HEK293 (cell line): ENCODE data around the gene FBXO42.
A peak's percentile ranks its signal among the peaks of the same experiment; 100 is the strongest.

Experiments
- KLF9 ChIP-seq: fragments of 450-650 bp; formaldehyde crosslinking; IDR thresholded peaks from 2 replicates; pipeline ENCODE4 v1.5.1; 2016; ENCODE audit warnings: missing biosample characterization, missing genetic modification characterization, low read depth
- ZFP69B ChIP-seq: fragments of 450-650 bp; formaldehyde crosslinking; IDR thresholded peaks from 2 replicates; pipeline ENCODE4 v1.5.1; 2016; ENCODE audit warnings: missing biosample characterization, missing genetic modification characterization
- ZNF169 ChIP-seq: fragments of 450-650 bp; formaldehyde crosslinking; IDR thresholded peaks from 2 replicates; pipeline ENCODE4 v1.5.1; 2016; ENCODE audit warnings: missing biosample characterization, missing genetic modification characterization
- ZNF239 ChIP-seq: fragments of 450-650 bp; formaldehyde crosslinking; IDR thresholded peaks from 2 replicates; pipeline ENCODE4 v1.5.1; 2016; ENCODE audit warnings: missing biosample characterization, missing genetic modification characterization
- ZNF341 ChIP-seq: fragments of 450-650 bp; formaldehyde crosslinking; IDR thresholded peaks from 2 replicates; pipeline ENCODE4; 2016; ENCODE audit warnings: low read depth, missing biosample characterization, missing genetic modification characterization
- ZNF391 ChIP-seq: fragments of 450-650 bp; formaldehyde crosslinking; IDR thresholded peaks from 2 replicates; pipeline ENCODE4 v1.5.1; 2016; ENCODE audit warnings: low read depth, missing biosample characterization, missing genetic modification characterization, borderline replicate concordance
- ZNF530 ChIP-seq: fragments of 450-650 bp; formaldehyde crosslinking; IDR thresholded peaks from 2 replicates; pipeline ENCODE4 v1.5.1; 2016; ENCODE audit warnings: low read depth, missing biosample characterization, missing genetic modification characterization
- ZNF585B ChIP-seq: fragments of 450-650 bp; formaldehyde crosslinking; IDR thresholded peaks from 2 replicates; pipeline ENCODE4 v1.5.1; 2016; ENCODE audit warnings: missing biosample characterization, missing genetic modification characterization
- ZNF777 ChIP-seq: fragments of 450-650 bp; formaldehyde crosslinking; IDR thresholded peaks from 2 replicates; pipeline ENCODE4 v1.5.1; 2017; ENCODE audit warnings: missing biosample characterization, missing genetic modification characterization, borderline replicate concordance
- TF ChIP-seq, protein P1 (sequence below): fragments of 450-650 bp; formaldehyde crosslinking; IDR thresholded peaks from 2 replicates; pipeline ENCODE4 v1.5.0; 2017; ENCODE audit warnings: missing biosample characterization, missing genetic modification characterization, borderline replicate concordance
- TF ChIP-seq, protein P2 (sequence below): fragments of 450-650 bp; formaldehyde crosslinking; IDR thresholded peaks from 2 replicates; pipeline ENCODE4 v1.5.1; 2016; ENCODE audit warnings: missing biosample characterization, missing genetic modification characterization
- TF ChIP-seq, protein P3 (sequence below): fragments of 450-650 bp; formaldehyde crosslinking; IDR thresholded peaks from 2 replicates; pipeline ENCODE4 v1.5.1; 2017; ENCODE audit warnings: missing biosample characterization, missing genetic modification characterization
- TF ChIP-seq, protein P4 (sequence below): fragments of 450-650 bp; formaldehyde crosslinking; IDR thresholded peaks from 2 replicates; pipeline ENCODE4 v1.5.1; 2016; ENCODE audit warnings: missing biosample characterization, missing genetic modification characterization
- TF ChIP-seq, protein P5 (sequence below): fragments of 450-650 bp; formaldehyde crosslinking; IDR thresholded peaks from 2 replicates; pipeline ENCODE4 v1.5.1; 2016; ENCODE audit warnings: missing biosample characterization, missing genetic modification characterization, borderline replicate concordance
- TF ChIP-seq, protein P6 (sequence below): sonication (generic); formaldehyde crosslinking; IDR thresholded peaks from 2 replicates; pipeline ENCODE4 v1.8.1; 2022; ENCODE audit warnings: mild to moderate bottlenecking, moderate library complexity, missing genetic modification reagents
- TF ChIP-seq, protein P7 (sequence below): fragments of 450-650 bp; formaldehyde crosslinking; IDR thresholded peaks from 2 replicates; pipeline ENCODE4 v1.5.1; 2017; ENCODE audit warnings: missing biosample characterization, missing genetic modification characterization
- TF ChIP-seq, protein P8 (sequence below): fragments of 450-650 bp; formaldehyde crosslinking; IDR thresholded peaks from 2 replicates; pipeline ENCODE4 v1.5.1; 2017; ENCODE audit warnings: missing biosample characterization, missing genetic modification characterization

The FBXO42 gene

DNA sequence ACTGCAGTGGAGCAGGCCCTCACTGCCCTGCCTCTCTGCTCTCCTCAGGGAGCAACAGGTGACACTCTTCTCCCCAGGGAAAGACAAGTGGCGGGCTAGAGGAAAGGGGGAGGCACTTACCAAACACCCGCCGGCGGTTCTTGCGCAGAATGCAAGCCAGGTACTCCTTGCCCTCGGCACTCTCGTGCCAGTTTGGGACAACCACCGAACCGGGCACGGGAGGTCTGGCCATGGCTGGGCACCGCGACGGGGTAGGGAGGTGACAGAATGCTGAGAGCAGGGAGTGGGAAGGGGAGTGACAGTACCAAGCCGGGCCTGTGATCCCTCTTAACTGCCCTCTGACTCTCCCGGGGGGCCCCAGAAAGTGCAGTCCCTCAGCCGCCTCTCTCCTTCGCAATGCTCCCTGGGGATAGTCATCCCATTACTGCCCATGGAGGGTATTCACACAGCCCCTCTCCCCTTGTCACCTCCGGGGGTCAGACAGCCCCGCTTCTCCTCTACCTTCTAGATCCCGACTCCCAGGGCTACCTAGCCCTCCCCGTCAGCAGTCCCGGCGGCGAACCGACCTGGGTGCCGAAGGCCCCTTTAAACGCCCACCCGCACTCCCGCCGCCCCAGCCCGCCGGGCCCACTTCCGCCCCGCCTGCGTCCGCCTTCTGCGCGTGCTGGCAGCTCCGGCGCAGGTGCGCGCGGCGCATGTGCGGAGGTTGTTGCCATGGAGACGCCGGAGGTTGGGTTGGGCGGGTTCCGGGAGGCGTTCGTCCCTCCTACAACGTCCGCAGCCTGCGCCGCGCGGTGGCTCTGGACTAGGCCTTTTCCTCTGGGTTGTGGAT, 115.6 kb downstream of the FBXO42 start, which contains the start of gene CPLANE2 (continued):
- TF ChIP-seq, protein P1, sequence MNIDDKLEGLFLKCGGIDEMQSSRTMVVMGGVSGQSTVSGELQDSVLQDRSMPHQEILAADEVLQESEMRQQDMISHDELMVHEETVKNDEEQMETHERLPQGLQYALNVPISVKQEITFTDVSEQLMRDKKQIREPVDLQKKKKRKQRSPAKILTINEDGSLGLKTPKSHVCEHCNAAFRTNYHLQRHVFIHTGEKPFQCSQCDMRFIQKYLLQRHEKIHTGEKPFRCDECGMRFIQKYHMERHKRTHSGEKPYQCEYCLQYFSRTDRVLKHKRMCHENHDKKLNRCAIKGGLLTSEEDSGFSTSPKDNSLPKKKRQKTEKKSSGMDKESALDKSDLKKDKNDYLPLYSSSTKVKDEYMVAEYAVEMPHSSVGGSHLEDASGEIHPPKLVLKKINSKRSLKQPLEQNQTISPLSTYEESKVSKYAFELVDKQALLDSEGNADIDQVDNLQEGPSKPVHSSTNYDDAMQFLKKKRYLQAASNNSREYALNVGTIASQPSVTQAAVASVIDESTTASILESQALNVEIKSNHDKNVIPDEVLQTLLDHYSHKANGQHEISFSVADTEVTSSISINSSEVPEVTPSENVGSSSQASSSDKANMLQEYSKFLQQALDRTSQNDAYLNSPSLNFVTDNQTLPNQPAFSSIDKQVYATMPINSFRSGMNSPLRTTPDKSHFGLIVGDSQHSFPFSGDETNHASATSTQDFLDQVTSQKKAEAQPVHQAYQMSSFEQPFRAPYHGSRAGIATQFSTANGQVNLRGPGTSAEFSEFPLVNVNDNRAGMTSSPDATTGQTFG (tag by site-specific recombination), result no peak
- TF ChIP-seq, protein P2, sequence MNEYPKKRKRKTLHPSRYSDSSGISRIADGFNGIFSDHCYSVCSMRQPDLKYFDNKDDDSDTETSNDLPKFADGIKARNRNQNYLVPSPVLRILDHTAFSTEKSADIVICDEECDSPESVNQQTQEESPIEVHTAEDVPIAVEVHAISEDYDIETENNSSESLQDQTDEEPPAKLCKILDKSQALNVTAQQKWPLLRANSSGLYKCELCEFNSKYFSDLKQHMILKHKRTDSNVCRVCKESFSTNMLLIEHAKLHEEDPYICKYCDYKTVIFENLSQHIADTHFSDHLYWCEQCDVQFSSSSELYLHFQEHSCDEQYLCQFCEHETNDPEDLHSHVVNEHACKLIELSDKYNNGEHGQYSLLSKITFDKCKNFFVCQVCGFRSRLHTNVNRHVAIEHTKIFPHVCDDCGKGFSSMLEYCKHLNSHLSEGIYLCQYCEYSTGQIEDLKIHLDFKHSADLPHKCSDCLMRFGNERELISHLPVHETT (tag by site-specific recombination), result no peak
- peak; percentile 96 for TF ChIP-seq ZFP69B (tag by site-specific recombination)
- TF ChIP-seq ZNF341 (tag by site-specific recombination), result peak; percentile 23; the same call in 1 of the 2 replicates
- TF ChIP-seq ZNF530 (tag by site-specific recombination), result no peak
- TF ChIP-seq, protein P3, sequence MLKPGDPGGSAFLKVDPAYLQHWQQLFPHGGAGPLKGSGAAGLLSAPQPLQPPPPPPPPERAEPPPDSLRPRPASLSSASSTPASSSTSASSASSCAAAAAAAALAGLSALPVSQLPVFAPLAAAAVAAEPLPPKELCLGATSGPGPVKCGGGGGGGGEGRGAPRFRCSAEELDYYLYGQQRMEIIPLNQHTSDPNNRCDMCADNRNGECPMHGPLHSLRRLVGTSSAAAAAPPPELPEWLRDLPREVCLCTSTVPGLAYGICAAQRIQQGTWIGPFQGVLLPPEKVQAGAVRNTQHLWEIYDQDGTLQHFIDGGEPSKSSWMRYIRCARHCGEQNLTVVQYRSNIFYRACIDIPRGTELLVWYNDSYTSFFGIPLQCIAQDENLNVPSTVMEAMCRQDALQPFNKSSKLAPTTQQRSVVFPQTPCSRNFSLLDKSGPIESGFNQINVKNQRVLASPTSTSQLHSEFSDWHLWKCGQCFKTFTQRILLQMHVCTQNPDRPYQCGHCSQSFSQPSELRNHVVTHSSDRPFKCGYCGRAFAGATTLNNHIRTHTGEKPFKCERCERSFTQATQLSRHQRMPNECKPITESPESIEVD, result no peak
- TF ChIP-seq, protein P4, sequence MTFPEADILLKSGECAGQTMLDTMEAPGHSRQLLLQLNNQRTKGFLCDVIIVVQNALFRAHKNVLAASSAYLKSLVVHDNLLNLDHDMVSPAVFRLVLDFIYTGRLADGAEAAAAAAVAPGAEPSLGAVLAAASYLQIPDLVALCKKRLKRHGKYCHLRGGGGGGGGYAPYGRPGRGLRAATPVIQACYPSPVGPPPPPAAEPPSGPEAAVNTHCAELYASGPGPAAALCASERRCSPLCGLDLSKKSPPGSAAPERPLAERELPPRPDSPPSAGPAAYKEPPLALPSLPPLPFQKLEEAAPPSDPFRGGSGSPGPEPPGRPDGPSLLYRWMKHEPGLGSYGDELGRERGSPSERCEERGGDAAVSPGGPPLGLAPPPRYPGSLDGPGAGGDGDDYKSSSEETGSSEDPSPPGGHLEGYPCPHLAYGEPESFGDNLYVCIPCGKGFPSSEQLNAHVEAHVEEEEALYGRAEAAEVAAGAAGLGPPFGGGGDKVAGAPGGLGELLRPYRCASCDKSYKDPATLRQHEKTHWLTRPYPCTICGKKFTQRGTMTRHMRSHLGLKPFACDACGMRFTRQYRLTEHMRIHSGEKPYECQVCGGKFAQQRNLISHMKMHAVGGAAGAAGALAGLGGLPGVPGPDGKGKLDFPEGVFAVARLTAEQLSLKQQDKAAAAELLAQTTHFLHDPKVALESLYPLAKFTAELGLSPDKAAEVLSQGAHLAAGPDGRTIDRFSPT, result peak; percentile 89
- no peak for TF ChIP-seq ZNF585B (tag by site-specific recombination)
- TF ChIP-seq, protein P5, sequence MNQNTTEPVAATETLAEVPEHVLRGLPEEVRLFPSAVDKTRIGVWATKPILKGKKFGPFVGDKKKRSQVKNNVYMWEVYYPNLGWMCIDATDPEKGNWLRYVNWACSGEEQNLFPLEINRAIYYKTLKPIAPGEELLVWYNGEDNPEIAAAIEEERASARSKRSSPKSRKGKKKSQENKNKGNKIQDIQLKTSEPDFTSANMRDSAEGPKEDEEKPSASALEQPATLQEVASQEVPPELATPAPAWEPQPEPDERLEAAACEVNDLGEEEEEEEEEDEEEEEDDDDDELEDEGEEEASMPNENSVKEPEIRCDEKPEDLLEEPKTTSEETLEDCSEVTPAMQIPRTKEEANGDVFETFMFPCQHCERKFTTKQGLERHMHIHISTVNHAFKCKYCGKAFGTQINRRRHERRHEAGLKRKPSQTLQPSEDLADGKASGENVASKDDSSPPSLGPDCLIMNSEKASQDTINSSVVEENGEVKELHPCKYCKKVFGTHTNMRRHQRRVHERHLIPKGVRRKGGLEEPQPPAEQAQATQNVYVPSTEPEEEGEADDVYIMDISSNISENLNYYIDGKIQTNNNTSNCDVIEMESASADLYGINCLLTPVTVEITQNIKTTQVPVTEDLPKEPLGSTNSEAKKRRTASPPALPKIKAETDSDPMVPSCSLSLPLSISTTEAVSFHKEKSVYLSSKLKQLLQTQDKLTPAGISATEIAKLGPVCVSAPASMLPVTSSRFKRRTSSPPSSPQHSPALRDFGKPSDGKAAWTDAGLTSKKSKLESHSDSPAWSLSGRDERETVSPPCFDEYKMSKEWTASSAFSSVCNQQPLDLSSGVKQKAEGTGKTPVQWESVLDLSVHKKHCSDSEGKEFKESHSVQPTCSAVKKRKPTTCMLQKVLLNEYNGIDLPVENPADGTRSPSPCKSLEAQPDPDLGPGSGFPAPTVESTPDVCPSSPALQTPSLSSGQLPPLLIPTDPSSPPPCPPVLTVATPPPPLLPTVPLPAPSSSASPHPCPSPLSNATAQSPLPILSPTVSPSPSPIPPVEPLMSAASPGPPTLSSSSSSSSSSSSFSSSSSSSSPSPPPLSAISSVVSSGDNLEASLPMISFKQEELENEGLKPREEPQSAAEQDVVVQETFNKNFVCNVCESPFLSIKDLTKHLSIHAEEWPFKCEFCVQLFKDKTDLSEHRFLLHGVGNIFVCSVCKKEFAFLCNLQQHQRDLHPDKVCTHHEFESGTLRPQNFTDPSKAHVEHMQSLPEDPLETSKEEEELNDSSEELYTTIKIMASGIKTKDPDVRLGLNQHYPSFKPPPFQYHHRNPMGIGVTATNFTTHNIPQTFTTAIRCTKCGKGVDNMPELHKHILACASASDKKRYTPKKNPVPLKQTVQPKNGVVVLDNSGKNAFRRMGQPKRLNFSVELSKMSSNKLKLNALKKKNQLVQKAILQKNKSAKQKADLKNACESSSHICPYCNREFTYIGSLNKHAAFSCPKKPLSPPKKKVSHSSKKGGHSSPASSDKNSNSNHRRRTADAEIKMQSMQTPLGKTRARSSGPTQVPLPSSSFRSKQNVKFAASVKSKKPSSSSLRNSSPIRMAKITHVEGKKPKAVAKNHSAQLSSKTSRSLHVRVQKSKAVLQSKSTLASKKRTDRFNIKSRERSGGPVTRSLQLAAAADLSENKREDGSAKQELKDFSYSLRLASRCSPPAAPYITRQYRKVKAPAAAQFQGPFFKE (tag by site-specific recombination), result no peak
- no peak for TF ChIP-seq ZNF239 (tag by site-specific recombination)
- TF ChIP-seq ZNF777 (tag by site-specific recombination), result no peak
- no peak for TF ChIP-seq ZNF169 (tag by site-specific recombination)
- TF ChIP-seq, protein P6, sequence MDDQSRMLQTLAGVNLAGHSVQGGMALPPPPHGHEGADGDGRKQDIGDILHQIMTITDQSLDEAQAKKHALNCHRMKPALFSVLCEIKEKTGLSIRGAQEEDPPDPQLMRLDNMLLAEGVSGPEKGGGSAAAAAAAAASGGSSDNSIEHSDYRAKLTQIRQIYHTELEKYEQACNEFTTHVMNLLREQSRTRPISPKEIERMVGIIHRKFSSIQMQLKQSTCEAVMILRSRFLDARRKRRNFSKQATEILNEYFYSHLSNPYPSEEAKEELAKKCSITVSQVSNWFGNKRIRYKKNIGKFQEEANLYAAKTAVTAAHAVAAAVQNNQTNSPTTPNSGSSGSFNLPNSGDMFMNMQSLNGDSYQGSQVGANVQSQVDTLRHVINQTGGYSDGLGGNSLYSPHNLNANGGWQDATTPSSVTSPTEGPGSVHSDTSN (CRISPR knock-in tag), result peak; percentile 50; the same call in 1 of the 2 replicates
- TF ChIP-seq ZNF391 (tag by site-specific recombination), result no peak; the same call in 1 of the 2 replicates
- TF ChIP-seq, protein P7, sequence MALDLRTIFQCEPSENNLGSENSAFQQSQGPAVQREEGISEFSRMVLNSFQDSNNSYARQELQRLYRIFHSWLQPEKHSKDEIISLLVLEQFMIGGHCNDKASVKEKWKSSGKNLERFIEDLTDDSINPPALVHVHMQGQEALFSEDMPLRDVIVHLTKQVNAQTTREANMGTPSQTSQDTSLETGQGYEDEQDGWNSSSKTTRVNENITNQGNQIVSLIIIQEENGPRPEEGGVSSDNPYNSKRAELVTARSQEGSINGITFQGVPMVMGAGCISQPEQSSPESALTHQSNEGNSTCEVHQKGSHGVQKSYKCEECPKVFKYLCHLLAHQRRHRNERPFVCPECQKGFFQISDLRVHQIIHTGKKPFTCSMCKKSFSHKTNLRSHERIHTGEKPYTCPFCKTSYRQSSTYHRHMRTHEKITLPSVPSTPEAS (tag by site-specific recombination), result no peak
- TF ChIP-seq, protein P8, sequence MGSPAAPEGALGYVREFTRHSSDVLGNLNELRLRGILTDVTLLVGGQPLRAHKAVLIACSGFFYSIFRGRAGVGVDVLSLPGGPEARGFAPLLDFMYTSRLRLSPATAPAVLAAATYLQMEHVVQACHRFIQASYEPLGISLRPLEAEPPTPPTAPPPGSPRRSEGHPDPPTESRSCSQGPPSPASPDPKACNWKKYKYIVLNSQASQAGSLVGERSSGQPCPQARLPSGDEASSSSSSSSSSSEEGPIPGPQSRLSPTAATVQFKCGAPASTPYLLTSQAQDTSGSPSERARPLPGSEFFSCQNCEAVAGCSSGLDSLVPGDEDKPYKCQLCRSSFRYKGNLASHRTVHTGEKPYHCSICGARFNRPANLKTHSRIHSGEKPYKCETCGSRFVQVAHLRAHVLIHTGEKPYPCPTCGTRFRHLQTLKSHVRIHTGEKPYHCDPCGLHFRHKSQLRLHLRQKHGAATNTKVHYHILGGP (tag by site-specific recombination), result no peak
- peak; percentile 87; the same call in 1 of the 2 replicates for TF ChIP-seq KLF9 (tag by site-specific recombination)
